DMS114 treated with DMSO at 0.1 percent for 48 hours (cell line): ENCODE results near the gene MYRF.

Source experiments
- DNase-seq: peaks from one replicate; lab custom pipeline; 2025; ENCODE audit not compliant: unreplicated experiment; lab: John Stamatoyannopoulos, UW

MYRF gene

GRCh38 chr11:61814958-61815789 is 62.7 kb downstream of the MYRF start:
- DNase-seq = peak; percentile 90

- no peak for DNase-seq
Measured at GRCh38 chr11:61815790-61816735, 63.6 kb downstream of the MYRF start.

GRCh38 chr11:61816736-61817455 is 64.5 kb downstream of the MYRF start, which contains the start of gene FADS1:
TSS of gene FADS1 (minus strand) at chr11:61817003. CDS start at chr11:61816929, 74 bp downstream.
- DNase-seq = peak; percentile 95

GRCh38 chr11:61817471-61818202 is 65.2 kb downstream of the MYRF start:
- DNase-seq = no peak

- DNase-seq = no peak
Measured at GRCh38 chr11:61820174-61820573, 67.7 kb downstream of the MYRF start.

GRCh38 chr11:61826930-61827570 is 74.6 kb downstream of the MYRF start:
- DNase-seq = no peak

- DNase-seq = peak; percentile 40
Measured at GRCh38 chr11:61827571-61828378, 75.3 kb downstream of the MYRF start, which contains the start of gene FADS2. TSS of gene FADS2 (plus strand) at chr11:61828300. CDS start at chr11:61828391, 91 bp downstream.

- no peak for DNase-seq
Measured at GRCh38 chr11:61828379-61828628, 75.9 kb downstream of the MYRF start.

GRCh38 chr11:61828629-61829407 is 76.4 kb downstream of the MYRF start:
- DNase-seq = no peak

GRCh38 chr11:61829806-61830205 is 77.4 kb downstream of the MYRF start:
- DNase-seq = no peak

GRCh38 chr11:61830237-61831105 is 78.0 kb downstream of the MYRF start:
- no peak for DNase-seq

GRCh38 chr11:61832207-61832606 is 79.8 kb downstream of the MYRF start:
- DNase-seq = no peak

GRCh38 chr11:61832754-61833153 is 80.3 kb downstream of the MYRF start:
- DNase-seq = no peak

GRCh38 chr11:61833471-61833870 is 81.0 kb downstream of the MYRF start:
- no peak for DNase-seq

GRCh38 chr11:61833926-61834277 is 81.5 kb downstream of the MYRF start:
- no peak for DNase-seq

GRCh38 chr11:61834278-61835048 is 82.0 kb downstream of the MYRF start:
- no peak for DNase-seq

GRCh38 chr11:61836193-61836592 is 83.8 kb downstream of the MYRF start:
- DNase-seq = no peak
